ENCODE data around the gene SLC22A3. TPM values are rescaled to one million over a fixed set of nuclear protein-coding genes. Genes with fewer than 3 reads are reported as not detected.

Gene SLC22A3
- total RNA-seq, 4 donors from 2014 or later, result 11.8 to 31.0 (median 22.3) TPM

DNA sequence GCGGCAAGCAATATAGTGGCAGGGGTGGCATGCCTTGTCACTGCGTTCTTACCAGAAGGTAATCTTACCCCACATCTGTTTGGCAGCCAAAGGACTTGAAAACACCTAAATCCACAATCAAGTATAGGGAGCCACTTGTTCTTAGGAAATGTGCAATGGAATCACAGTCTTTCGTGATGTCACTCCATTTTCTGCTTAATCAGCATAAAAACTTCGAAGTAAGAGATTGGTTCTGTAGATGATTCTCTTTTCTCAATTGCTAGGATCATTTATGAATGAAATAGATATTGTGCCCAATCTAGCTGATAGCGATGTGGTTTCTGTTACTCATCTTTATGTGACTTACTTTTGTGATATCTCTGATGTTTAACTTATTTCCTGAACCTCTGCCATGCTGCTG is 89.0 kb downstream of the SLC22A3 start:
- Histone ChIP-seq H3K4me1 (peaks cover 0 to 3% (median 0%) of the 10 kb centered on the region in 3 donors), H3K4me3 (no peak overlapping the region), H3K36me3 (no peaks in the 10 kb centered on the region), H3K27me3 (no peaks in the 10 kb centered on the region), H3K27ac (no peak overlapping the region), H3K9me3 (no peaks in the 10 kb centered on the region)
- 77 to 84% methylated on average over 3 to 5 of the region's 5 CpGs for WGBS, 2 donors (ENCODE audit: low coverage in 1 of 2)
- TF ChIP-seq POLR2AphosphoS5 (IDR thresholded peaks at IDR 0.05), result no peak
- no peak for TF ChIP-seq EP300 (IDR thresholded peaks at IDR 0.05)
- no peak for TF ChIP-seq POLR2A (IDR thresholded peaks at IDR 0.05)
- TF ChIP-seq, protein P1, sequence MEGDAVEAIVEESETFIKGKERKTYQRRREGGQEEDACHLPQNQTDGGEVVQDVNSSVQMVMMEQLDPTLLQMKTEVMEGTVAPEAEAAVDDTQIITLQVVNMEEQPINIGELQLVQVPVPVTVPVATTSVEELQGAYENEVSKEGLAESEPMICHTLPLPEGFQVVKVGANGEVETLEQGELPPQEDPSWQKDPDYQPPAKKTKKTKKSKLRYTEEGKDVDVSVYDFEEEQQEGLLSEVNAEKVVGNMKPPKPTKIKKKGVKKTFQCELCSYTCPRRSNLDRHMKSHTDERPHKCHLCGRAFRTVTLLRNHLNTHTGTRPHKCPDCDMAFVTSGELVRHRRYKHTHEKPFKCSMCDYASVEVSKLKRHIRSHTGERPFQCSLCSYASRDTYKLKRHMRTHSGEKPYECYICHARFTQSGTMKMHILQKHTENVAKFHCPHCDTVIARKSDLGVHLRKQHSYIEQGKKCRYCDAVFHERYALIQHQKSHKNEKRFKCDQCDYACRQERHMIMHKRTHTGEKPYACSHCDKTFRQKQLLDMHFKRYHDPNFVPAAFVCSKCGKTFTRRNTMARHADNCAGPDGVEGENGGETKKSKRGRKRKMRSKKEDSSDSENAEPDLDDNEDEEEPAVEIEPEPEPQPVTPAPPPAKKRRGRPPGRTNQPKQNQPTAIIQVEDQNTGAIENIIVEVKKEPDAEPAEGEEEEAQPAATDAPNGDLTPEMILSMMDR (IDR thresholded peaks at IDR 0.05), result no peak
- ATAC-seq, result no peak

DNA sequence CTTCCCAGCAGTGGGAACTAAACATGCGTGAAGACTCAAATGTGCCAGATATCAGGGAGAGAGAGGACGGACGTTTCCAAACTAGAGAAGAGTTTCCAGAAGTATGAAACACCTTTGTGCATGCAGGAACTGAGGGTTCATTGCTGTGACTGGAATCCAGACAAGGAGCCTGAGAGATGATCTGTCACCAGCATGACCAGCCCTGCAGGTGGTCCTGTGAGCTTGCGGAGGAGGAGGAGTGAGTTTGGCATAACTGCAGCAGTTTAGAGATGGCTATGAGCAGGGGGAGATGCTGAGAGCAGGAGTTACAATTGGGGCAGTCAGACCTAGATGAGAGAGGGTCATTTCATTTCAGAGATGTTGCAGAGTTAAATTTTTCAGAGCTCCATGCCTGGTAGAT is 89.6 kb downstream of the SLC22A3 start:
- no peaks in the 10 kb centered on the region for H3K36me3 ChIP-seq
- no peak for ATAC-seq
- no peaks in the 10 kb centered on the region for H3K4me1 ChIP-seq
- H3K27me3 ChIP-seq, result no peaks in the 10 kb centered on the region
- no peaks in the 10 kb centered on the region for H3K9me3 ChIP-seq
- TF ChIP-seq POLR2AphosphoS5 (IDR thresholded peaks at IDR 0.05) (no peak), EP300 (IDR thresholded peaks at IDR 0.05) (no peak), POLR2A (IDR thresholded peaks at IDR 0.05) (no peak)
- TF ChIP-seq, protein P1 (IDR thresholded peaks at IDR 0.05), result no peak
- 87 to 88% methylated on average over 4 of the region's 4 CpGs for WGBS, 2 donors (ENCODE audit: low coverage in 1 of 2)
- no peak overlapping the region for H3K4me3 ChIP-seq
- no peak overlapping the region for H3K27ac ChIP-seq

DNA sequence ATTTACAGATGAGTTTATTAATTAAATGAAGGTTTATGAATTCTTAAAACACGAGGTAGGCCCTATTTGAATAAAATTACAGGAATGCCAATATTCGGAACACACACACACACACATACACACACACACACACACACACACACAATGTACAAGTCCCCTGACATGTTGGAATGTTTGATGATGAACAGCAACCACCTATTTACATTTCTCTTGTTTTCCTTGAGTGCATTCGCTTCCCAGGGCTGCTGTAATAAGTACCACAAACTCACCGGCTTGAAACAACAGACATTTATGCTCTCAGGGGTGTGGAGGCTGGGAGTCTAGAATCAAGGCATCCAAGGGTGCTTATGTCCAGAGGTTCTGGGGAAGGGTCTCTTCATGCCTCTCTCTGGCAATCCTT is 90.3 kb downstream of the SLC22A3 start:
- ATAC-seq, result no peak
- Histone ChIP-seq H3K4me1 (no peaks in the 10 kb centered on the region), H3K4me3 (no peak overlapping the region), H3K27ac (no peak overlapping the region), H3K36me3 (no peaks in the 10 kb centered on the region), H3K9me3 (no peaks in the 10 kb centered on the region), H3K27me3 (no peaks in the 10 kb centered on the region)
- TF ChIP-seq, protein P1 (IDR thresholded peaks at IDR 0.05), result no peak
- TF ChIP-seq POLR2A (IDR thresholded peaks at IDR 0.05), result no peak
- no peak for TF ChIP-seq POLR2AphosphoS5 (IDR thresholded peaks at IDR 0.05)
- no peak for TF ChIP-seq EP300 (IDR thresholded peaks at IDR 0.05)
- 64 to 75% methylated on average over 3 to 4 of the region's 4 CpGs for WGBS, 2 donors (ENCODE audit: low coverage in 1 of 2)

DNA sequence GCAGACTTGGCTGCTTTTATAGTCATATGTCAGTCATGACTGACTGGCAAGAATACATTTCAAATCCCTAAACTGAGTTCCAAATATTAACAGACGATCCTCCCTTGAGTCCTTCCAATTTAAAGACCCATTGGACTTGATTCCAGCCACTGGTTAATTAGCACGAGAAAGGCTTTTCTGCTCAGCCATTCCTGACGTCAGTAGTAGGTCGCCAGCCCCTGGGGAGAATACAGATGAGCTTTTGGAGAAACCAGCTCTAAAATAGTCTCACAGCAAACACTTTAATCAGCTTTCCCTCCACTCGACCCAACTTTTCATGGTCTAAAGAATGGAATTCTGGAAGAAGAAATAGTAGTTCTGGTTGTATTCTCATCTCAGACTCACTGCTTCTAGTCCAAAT is 91.6 kb downstream of the SLC22A3 start:
- ATAC-seq, result no peak
- WGBS, 2 donors (ENCODE audit: low coverage in 1 of 2), result 34 to 44% methylated on average over 1 to 5 of the region's 5 CpGs

DNA sequence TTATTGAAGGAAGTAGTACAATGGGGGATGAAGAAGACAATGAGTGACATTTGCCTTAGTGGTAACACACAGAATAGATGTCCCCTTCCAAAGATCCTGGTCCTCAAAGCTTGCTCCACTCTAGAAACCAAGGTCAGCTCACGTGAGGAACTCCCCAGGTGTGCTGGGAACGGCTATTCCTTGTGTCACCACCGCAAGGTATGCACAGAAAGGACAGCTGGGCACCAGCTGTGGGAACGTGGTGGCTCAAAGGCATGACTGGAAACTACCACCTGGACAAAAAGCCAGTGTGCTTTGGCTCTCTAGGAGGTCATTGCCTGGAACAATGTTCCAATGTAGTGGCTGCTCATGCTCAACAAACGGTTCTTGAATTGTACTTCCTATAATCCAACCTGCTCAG is 94.0 kb downstream of the SLC22A3 start:
- no peak for ATAC-seq
- no peaks in the 10 kb centered on the region for H3K4me1 ChIP-seq
- no peaks in the 10 kb centered on the region for H3K27me3 ChIP-seq
- TF ChIP-seq POLR2AphosphoS5 (IDR thresholded peaks at IDR 0.05) (no peak), EP300 (IDR thresholded peaks at IDR 0.05) (no peak), POLR2A (IDR thresholded peaks at IDR 0.05) (no peak)
- TF ChIP-seq, protein P1 (IDR thresholded peaks at IDR 0.05), result no peak
- 82 to 93% methylated on average over 3 to 5 of the region's 5 CpGs for WGBS, 2 donors (ENCODE audit: low coverage in 1 of 2)
- no peak overlapping the region for H3K27ac ChIP-seq
- peaks cover 0 to 5% of the 10 kb centered on the region in 2 donors for H3K36me3 ChIP-seq
- no peak overlapping the region for H3K4me3 ChIP-seq
- H3K9me3 ChIP-seq, result no peaks in the 10 kb centered on the region

More for the DNA sequence above, 91.6 kb downstream of the SLC22A3 start:
- Histone ChIP-seq H3K9me3 (no peaks in the 10 kb centered on the region), H3K27me3 (no peaks in the 10 kb centered on the region), H3K27ac (no peak overlapping the region), H3K36me3 (peaks cover 0 to 5% of the 10 kb centered on the region in 2 donors), H3K4me3 (no peak overlapping the region), H3K4me1 (no peaks in the 10 kb centered on the region)
- TF ChIP-seq POLR2AphosphoS5 (IDR thresholded peaks at IDR 0.05) (no peak), POLR2A (IDR thresholded peaks at IDR 0.05) (no peak), EP300 (IDR thresholded peaks at IDR 0.05) (no peak)
- TF ChIP-seq, protein P1 (IDR thresholded peaks at IDR 0.05), result no peak

Measured in gastroesophageal sphincter (tissue), 4 donors.